Vagina (tissue), 2 donors: ENCODE measurements around the gene YEATS4.

Experiments
- POLR2A ChIP-seq, 2 donors: fragments of 450-650 bp; IDR thresholded peaks; one replicate each; pipeline ENCODE4 v1.6.1; 2017; ENCODE audit warnings: antibody characterized with exemption in 2 of 2, mild to moderate bottlenecking in 2 of 2, moderate library complexity in 2 of 2
- POLR2AphosphoS5 ChIP-seq, 2 donors: sonication (generic); formaldehyde crosslinking; IDR thresholded peaks; one replicate each; pipeline ENCODE4 v1.9.0; 2017; ENCODE audit warnings: antibody characterized with exemption in 2 of 2, mild to moderate bottlenecking in 2 of 2, low read depth in 1 of 2; ENCODE audit not compliant: insufficient read depth in 1 of 2
- TF ChIP-seq, protein P1 (sequence below), 3 experiments: fragments of 450-650 bp in 2 of 3; fragments of 200-600 bp in 1 of 3; sonication (generic) in 1 of 3; IDR thresholded peaks; one replicate each; pipeline ENCODE4 v1.5.1; 2017 to 2019; ENCODE audit warnings: antibody characterized with exemption in 3 of 3, mild to moderate bottlenecking in 2 of 3, moderate library complexity in 2 of 3

DNA sequence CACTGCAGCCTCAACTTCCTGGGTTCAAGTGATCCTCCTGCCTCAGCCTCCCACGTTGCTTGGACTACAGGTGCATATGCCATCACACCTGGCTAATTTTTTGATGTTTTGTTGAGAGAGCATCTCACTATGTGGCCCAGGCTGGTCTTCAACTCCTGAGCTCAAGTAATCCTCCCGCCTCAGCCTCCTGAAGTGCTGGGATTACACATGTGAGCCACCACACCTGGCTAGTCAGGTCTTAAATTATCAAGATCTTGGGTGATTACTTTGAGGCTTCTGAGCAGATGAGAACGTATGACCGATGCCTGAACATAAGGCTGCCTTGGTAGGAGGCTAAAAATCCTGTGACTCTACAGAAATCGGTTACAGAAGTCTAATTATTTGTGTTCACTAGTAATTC, 57.7 kb downstream of the YEATS4 start:
- TF ChIP-seq, protein P1, sequence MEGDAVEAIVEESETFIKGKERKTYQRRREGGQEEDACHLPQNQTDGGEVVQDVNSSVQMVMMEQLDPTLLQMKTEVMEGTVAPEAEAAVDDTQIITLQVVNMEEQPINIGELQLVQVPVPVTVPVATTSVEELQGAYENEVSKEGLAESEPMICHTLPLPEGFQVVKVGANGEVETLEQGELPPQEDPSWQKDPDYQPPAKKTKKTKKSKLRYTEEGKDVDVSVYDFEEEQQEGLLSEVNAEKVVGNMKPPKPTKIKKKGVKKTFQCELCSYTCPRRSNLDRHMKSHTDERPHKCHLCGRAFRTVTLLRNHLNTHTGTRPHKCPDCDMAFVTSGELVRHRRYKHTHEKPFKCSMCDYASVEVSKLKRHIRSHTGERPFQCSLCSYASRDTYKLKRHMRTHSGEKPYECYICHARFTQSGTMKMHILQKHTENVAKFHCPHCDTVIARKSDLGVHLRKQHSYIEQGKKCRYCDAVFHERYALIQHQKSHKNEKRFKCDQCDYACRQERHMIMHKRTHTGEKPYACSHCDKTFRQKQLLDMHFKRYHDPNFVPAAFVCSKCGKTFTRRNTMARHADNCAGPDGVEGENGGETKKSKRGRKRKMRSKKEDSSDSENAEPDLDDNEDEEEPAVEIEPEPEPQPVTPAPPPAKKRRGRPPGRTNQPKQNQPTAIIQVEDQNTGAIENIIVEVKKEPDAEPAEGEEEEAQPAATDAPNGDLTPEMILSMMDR (IDR thresholded peaks at IDR 0.05): no peak
- TF ChIP-seq POLR2AphosphoS5 (IDR thresholded peaks at IDR 0.05; ENCODE audit: insufficient read depth in 1 of 2, low read depth in 1 of 2) (no peak), POLR2A (IDR thresholded peaks at IDR 0.05) (no peak)
